GM18505 (cell line): ENCODE data around the gene SLC9A9.

Source experiments
- ATAC-seq: cut with Tn5 transposase; IDR thresholded peaks from one replicate; pipeline ENCODE4 v1.9.1; 2021; ENCODE audit not compliant: unreplicated experiment
- POLR2A ChIP-seq: IDR thresholded peaks from 4 replicates; pipeline ENCODE4 v1.6.1; 2011; ENCODE audit warnings: borderline replicate concordance; ENCODE audit not compliant: insufficient read depth, insufficient read length; ENCODE audit errors: extremely low read depth

The SLC9A9 gene

GRCh38 chr3:143668924-143669790, 179.1 kb downstream of the SLC9A9 start:
- no peak for TF ChIP-seq POLR2A

DNA sequence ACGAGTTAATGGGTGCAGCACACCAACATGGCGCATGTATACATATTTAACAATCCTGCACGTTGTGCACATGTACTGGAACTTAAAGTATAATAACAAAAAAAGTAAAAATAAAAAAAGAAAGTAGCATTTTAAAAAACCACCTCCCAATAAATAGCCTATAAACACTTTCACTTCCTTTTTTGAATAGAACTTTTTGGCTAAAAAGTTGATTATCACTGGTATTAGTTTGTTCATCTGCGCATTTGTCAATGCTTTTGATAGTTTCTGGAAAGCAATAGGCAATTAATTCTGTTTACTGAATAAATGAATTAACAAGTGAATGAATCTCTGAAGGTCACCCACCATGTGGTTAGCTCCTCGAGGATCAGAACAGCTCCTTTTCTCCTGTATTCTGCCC, 179.9 kb downstream of the SLC9A9 start:
- no peak for TF ChIP-seq POLR2A
- ATAC-seq, result no peak

More at GRCh38 chr3:143668924-143669790, 179.1 kb downstream of the SLC9A9 start:
- peak; percentile 77 for ATAC-seq

- ATAC-seq, result no peak
- no peak for TF ChIP-seq POLR2A
Observed at GRCh38 chr3:143661677-143662076, 186.6 kb downstream of the SLC9A9 start.

- TF ChIP-seq POLR2A, result no peak
- ATAC-seq, result no peak
Observed at GRCh38 chr3:143658861-143659260, 189.4 kb downstream of the SLC9A9 start.

DNA sequence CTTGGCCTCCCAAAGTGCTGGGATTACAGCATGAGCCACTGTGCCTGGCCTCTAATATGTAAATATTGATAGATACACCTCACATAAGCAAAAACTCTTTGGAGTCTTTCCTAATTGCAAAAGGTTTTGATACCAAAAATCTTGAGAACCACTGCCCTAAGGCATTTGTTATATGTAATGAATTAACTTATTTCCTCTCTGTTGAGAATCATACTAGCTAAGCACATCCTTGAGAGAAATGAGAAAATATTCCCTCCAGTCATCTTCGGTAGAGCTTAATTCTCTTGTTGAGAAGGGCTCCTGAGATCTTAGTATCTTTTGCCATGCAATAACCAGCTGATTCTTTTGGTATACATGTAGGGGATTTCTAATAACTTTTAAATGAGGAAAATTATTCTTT, 190.2 kb downstream of the SLC9A9 start:
- TF ChIP-seq POLR2A, result no peak
- no peak for ATAC-seq

GRCh38 chr3:143657391-143657790, 190.9 kb downstream of the SLC9A9 start:
- no peak for ATAC-seq

DNA sequence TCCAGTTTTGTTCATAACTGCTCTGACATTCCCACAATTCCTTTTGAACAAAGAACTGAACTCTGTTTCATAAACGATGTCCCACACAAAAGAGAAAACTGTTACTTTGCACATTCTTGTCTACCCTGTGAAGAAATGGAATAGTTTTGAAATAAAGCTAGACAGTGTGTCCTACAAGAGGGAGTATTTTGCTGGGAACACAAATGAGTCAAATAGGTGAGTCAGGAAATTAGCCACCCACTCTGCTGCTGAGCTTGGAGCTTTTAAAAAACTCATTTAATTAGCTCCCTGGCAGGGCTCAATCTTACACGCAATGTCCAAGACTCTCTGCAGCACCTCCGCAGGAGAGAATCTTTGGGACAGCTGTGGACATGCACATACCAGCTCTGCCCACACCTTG, 193.4 kb downstream of the SLC9A9 start:
- no peak for TF ChIP-seq POLR2A
- no peak for ATAC-seq

More at GRCh38 chr3:143657391-143657790, 190.9 kb downstream of the SLC9A9 start:
- TF ChIP-seq POLR2A, result no peak

DNA sequence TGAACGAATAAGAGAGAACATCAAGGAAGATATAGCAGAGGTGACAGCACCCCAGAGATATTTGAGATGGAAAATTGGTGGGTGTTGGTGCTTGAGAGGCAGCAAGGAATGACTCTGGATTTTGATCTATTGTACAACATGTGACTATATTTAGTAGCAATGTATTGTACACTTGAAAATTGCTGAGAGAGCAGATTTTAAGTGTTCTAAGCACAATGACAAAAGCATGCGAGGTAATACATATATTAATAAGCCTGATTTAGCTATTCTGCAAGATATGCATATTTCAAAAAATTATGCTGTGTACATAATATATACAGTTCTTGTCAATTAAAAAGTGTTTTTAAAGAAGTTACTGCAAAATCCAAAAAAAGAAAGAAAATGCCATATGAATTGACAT, 194.3 kb downstream of the SLC9A9 start:
- ATAC-seq, result no peak
- no peak for TF ChIP-seq POLR2A

- ATAC-seq, result no peak
- TF ChIP-seq POLR2A, result no peak
Observed at GRCh38 chr3:143653493-143653892, 194.8 kb downstream of the SLC9A9 start.

- ATAC-seq, result no peak
- no peak for TF ChIP-seq POLR2A
Observed at GRCh38 chr3:143652118-143652517, 196.2 kb downstream of the SLC9A9 start.

DNA sequence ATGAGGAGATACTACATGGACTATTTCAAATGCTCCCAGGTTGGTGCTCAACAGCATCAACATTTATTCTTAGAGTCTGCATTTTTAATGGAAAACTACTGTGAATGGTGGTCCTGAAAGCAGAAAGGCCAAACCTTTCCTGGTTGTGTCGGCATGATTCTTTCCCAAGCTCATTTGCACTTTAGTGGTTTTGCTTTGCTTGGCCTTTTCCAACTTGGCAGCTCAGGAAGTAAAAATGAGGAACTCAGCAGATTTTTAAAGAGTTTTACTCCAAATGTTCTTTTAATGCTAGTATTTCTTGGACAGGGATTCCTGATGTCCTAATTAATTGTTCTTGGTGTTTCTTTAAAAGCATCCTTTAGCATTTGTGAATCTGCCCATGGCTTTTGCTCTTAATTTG, 197.4 kb downstream of the SLC9A9 start:
- no peak for ATAC-seq
- no peak for TF ChIP-seq POLR2A

- no peak for ATAC-seq
Observed at GRCh38 chr3:143650120-143650519, 198.1 kb downstream of the SLC9A9 start.

DNA sequence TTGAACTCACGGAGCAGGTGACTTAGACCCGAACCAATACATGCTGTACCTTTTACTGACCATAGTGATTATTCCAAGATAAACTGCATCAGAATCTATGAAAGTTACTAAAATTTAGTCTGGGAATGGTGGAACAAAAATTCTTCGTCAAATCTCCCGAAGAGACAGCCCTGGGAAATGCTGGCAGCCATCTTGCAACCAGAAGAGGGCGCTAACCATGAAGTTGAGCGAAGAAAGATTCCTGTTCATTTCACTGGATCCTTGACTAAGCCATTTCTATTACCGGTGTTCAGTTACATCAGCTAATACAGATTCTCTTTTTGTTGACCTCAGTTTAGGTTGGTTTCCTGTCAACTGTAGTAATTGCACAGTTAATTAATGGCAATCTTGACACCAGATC, 199.6 kb downstream of the SLC9A9 start:
- no peak for TF ChIP-seq POLR2A
- no peak for ATAC-seq

More at GRCh38 chr3:143650120-143650519, 198.1 kb downstream of the SLC9A9 start:
- TF ChIP-seq POLR2A, result no peak

GRCh38 chr3:143648218-143648617, 200.1 kb downstream of the SLC9A9 start:
- TF ChIP-seq POLR2A, result no peak
- no peak for ATAC-seq
